Nephron (organoid): Measurements from ENCODE around the gene ME1.

Experiments
- H3K27ac Mint-ChIP-seq, 3 experiments: 2 replicates each; pipeline ENCODE4 v1.8.0; 2020; ENCODE audit warnings: mixed read lengths in 3 of 3, mild to moderate bottlenecking in 2 of 3, moderate library complexity in 1 of 3
- H3K27me3 Mint-ChIP-seq: 2 replicates; pipeline ENCODE4 v1.8.0; 2021; ENCODE audit warnings: low read depth, mild to moderate bottlenecking, moderate library complexity, mixed read lengths
- H3K36me3 Mint-ChIP-seq: 2 replicates; pipeline ENCODE4 v1.8.0; 2020; ENCODE audit warnings: low read depth, mixed read lengths
- H3K4me1 Mint-ChIP-seq: 2 replicates; pipeline ENCODE4 v1.8.0; 2020; ENCODE audit warnings: mixed read lengths
- H3K4me3 Mint-ChIP-seq, 3 experiments: 2 replicates each; pipeline ENCODE4 v1.8.0; 2020; ENCODE audit warnings: mild to moderate bottlenecking in 3 of 3, mixed read lengths in 3 of 3, moderate library complexity in 2 of 3
- H3K9me3 Mint-ChIP-seq: 2 replicates; pipeline ENCODE4 v1.8.0; 2020; ENCODE audit warnings: mixed read lengths
- CTCF ChIP-seq, 3 experiments: fragments of 200-600 bp; sonication (generic); IDR thresholded peaks; one replicate each; pipeline ENCODE4 v1.5.0; 2021; ENCODE audit warnings: antibody characterized with exemption in 3 of 3; ENCODE audit not compliant: unreplicated experiment in 3 of 3

ME1 gene

GRCh38 chr6:83247471-83247870 lies 183.4 kb downstream of the ME1 start:
- Mint-ChIP-seq H3K27ac (no peak overlapping the region), H3K4me3 (no peak overlapping the region), H3K9me3 (no peaks in the 10 kb centered on the region), H3K4me1 (no peaks in the 10 kb centered on the region), H3K36me3 (no peaks in the 10 kb centered on the region), H3K27me3 (no peaks in the 10 kb centered on the region)
- no peak for TF ChIP-seq CTCF (IDR thresholded peaks at IDR 0.05; ENCODE audit: unreplicated experiment in 3 of 3)

- no peak for TF ChIP-seq CTCF (IDR thresholded peaks at IDR 0.05; ENCODE audit: unreplicated experiment in 3 of 3)
- no peaks in the 10 kb centered on the region for H3K9me3 Mint-ChIP-seq
- H3K4me1 Mint-ChIP-seq: no peaks in the 10 kb centered on the region
- H3K27me3 Mint-ChIP-seq: no peaks in the 10 kb centered on the region
- H3K4me3 Mint-ChIP-seq: no peak overlapping the region
- no peak overlapping the region for H3K27ac Mint-ChIP-seq
- no peaks in the 10 kb centered on the region for H3K36me3 Mint-ChIP-seq
Observed at GRCh38 chr6:83231146-83231545, 199.7 kb downstream of the ME1 start.

- Mint-ChIP-seq H3K9me3 (no peaks in the 10 kb centered on the region), H3K27me3 (no peaks in the 10 kb centered on the region), H3K36me3 (no peaks in the 10 kb centered on the region), H3K4me3 (no peak overlapping the region), H3K4me1 (no peaks in the 10 kb centered on the region), H3K27ac (peak overlapping the region in 1 of 3 experiments; percentile 5)
- TF ChIP-seq CTCF (IDR thresholded peaks at IDR 0.05; ENCODE audit: unreplicated experiment in 3 of 3): no peak
Observed at GRCh38 chr6:83226517-83226916, 204.3 kb downstream of the ME1 start.

- Mint-ChIP-seq H3K27ac (no peak overlapping the region), H3K4me1 (peaks cover 9% of the 10 kb centered on the region), H3K27me3 (peaks cover 3% of the 10 kb centered on the region), H3K4me3 (no peak overlapping the region), H3K9me3 (no peaks in the 10 kb centered on the region), H3K36me3 (no peaks in the 10 kb centered on the region)
- TF ChIP-seq CTCF (IDR thresholded peaks at IDR 0.05; ENCODE audit: unreplicated experiment in 3 of 3): peak; percentile 58 to 68 (median 65)
Observed at GRCh38 chr6:83221889-83222479, 208.9 kb downstream of the ME1 start.

GRCh38 chr6:83221276-83221675 lies 209.6 kb downstream of the ME1 start:
- Mint-ChIP-seq H3K4me1 (peaks cover 9% of the 10 kb centered on the region), H3K27ac (no peak overlapping the region), H3K27me3 (peaks cover 3% of the 10 kb centered on the region), H3K9me3 (no peaks in the 10 kb centered on the region), H3K36me3 (no peaks in the 10 kb centered on the region), H3K4me3 (no peak overlapping the region)
- TF ChIP-seq CTCF (IDR thresholded peaks at IDR 0.05; ENCODE audit: unreplicated experiment in 3 of 3): no peak

GRCh38 chr6:83220121-83220520 lies 210.7 kb downstream of the ME1 start:
- no peak for TF ChIP-seq CTCF (IDR thresholded peaks at IDR 0.05; ENCODE audit: unreplicated experiment in 3 of 3)
- peaks cover 3% of the 10 kb centered on the region for H3K27me3 Mint-ChIP-seq
- peaks cover 9% of the 10 kb centered on the region for H3K4me1 Mint-ChIP-seq
- no peak overlapping the region for H3K4me3 Mint-ChIP-seq
- no peaks in the 10 kb centered on the region for H3K9me3 Mint-ChIP-seq
- no peaks in the 10 kb centered on the region for H3K36me3 Mint-ChIP-seq
- no peak overlapping the region for H3K27ac Mint-ChIP-seq
